Osteocyte (in vitro differentiated cells): ENCODE data around the gene PEX10. TPM values are rescaled to one million over a fixed set of nuclear protein-coding genes. Genes with fewer than 3 reads are reported as not detected.

Experiments used
- DNase-seq: peaks from one replicate; pipeline ENCODE4 v3.0.0; 2021; ENCODE audit warnings: mixed read lengths; ENCODE audit not compliant: unreplicated experiment; ENCODE audit errors: extremely low spot score
- H3K27ac Mint-ChIP-seq: one replicate; pipeline ENCODE4 v1.8.0; 2021; ENCODE audit warnings: mild to moderate bottlenecking, mixed read lengths; ENCODE audit not compliant: unreplicated experiment
- H3K27me3 Mint-ChIP-seq: one replicate; pipeline ENCODE4 v1.8.0; 2021; ENCODE audit warnings: mixed read lengths; ENCODE audit not compliant: unreplicated experiment
- H3K36me3 Mint-ChIP-seq: one replicate; pipeline ENCODE4 v1.8.0; 2021; ENCODE audit warnings: mixed read lengths; ENCODE audit not compliant: unreplicated experiment
- H3K4me1 Mint-ChIP-seq: one replicate; pipeline ENCODE4 v1.8.0; 2021; ENCODE audit warnings: mixed read lengths; ENCODE audit not compliant: unreplicated experiment
- H3K4me3 Mint-ChIP-seq: one replicate; pipeline ENCODE4 v1.8.0; 2021; ENCODE audit warnings: mild to moderate bottlenecking, moderate library complexity, mixed read lengths; ENCODE audit not compliant: unreplicated experiment
- H3K9me3 Mint-ChIP-seq: one replicate; pipeline ENCODE4 v1.8.0; 2021; ENCODE audit warnings: mixed read lengths; ENCODE audit not compliant: unreplicated experiment
- CTCF ChIP-seq: fragments of 200-600 bp; sonication (generic); IDR thresholded peaks from 2 replicates; pipeline ENCODE4 v1.5.0; 2021; ENCODE audit warnings: antibody characterized with exemption, mild to moderate bottlenecking, moderate library complexity
- total RNA-seq: library from RNA; stranded (reverse); gene quantifications from 2 replicates; pipeline ENCODE4 v1.2.1, GENCODE V29; 2021

Gene PEX10
- total RNA-seq, 1 donor from 2014 or later = 25.6 TPM

DNA sequence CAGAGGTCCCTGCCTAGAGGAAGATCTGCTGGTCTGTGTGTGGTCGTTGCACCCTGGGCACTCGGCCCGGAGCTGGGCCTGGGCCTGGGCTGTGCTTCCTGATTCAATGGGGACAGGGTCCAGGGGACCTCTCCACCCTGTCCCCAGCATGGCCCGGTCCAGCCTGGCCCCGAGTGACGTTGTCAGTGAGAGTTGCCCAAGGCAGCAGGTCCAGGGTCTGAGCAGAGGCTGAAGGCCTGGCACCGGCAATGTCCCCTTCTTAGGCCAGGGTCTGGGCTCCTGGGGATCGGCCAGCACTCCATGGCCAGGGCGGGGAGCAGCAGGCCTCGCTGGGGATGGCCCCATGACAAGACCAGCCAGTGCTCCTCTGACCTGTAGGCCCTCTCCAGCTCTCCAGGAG, 15.6 kb upstream of the PEX10 start:
- DNase-seq = no peak
- no peak for TF ChIP-seq CTCF
- H3K27me3 Mint-ChIP-seq = no peaks in the 10 kb centered on the region
- no peak overlapping the region for H3K4me3 Mint-ChIP-seq
- no peaks in the 10 kb centered on the region for H3K4me1 Mint-ChIP-seq
- H3K36me3 Mint-ChIP-seq = no peaks in the 10 kb centered on the region
- H3K9me3 Mint-ChIP-seq = peaks cover under 1% of the 10 kb centered on the region
- no peak overlapping the region for H3K27ac Mint-ChIP-seq

DNA sequence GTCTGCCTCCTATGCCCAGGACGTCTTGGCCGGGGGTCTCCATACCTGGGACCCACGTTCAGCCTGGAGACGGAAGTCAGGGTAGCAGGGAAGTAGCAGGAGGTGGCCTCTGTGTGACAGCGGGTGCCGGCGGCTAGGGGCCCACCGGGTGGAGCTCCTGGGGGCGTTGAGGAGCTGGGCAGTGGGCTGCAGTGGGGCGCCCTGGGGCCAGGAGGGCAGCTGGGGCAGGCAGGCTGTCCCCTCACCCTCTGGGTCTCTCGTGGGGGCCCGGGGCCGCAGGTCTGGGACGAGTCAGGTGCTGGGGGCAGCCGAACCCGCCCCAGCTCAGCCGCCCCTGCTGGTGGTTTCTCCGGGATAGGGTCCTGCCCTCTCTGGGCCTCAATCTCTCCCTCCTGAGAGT, 14.7 kb upstream of the PEX10 start:
- Mint-ChIP-seq H3K36me3 (peaks cover 2% of the 10 kb centered on the region), H3K27me3 (peaks cover 3% of the 10 kb centered on the region), H3K4me3 (no peak overlapping the region), H3K9me3 (peaks cover 3% of the 10 kb centered on the region), H3K27ac (no peak overlapping the region), H3K4me1 (no peaks in the 10 kb centered on the region)
- no peak for TF ChIP-seq CTCF
- no peak for DNase-seq

DNA sequence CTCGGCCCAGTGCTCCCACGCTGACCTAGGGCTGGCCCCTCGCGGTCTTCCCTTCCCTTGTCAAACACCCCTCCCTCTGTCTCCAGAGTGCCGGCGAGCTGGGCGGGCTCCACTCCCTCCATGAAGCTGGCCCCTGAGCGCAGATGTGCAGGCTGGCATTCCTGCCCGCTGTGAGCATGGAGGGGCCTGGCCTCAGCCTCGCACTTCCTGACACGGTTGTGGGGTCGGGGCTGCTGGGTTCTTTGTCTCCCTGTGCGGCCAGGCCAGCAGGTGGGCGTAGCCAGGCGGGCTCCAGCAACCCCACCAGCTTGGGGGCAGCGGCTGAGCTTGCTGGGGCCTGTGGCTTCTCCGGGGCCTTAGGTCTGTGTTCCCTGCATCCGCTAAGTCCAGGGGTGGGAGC, 14.2 kb upstream of the PEX10 start:
- peaks cover 3% of the 10 kb centered on the region for H3K9me3 Mint-ChIP-seq
- no peak for DNase-seq
- H3K27ac Mint-ChIP-seq = no peak overlapping the region
- H3K27me3 Mint-ChIP-seq = peaks cover 3% of the 10 kb centered on the region
- H3K4me1 Mint-ChIP-seq = no peaks in the 10 kb centered on the region
- no peak for TF ChIP-seq CTCF
- H3K36me3 Mint-ChIP-seq = peaks cover 2% of the 10 kb centered on the region
- no peak overlapping the region for H3K4me3 Mint-ChIP-seq

GRCh38 chr1:2425892-2426291, 13.5 kb upstream of the PEX10 start:
- H3K36me3 Mint-ChIP-seq = peaks cover 2% of the 10 kb centered on the region
- H3K9me3 Mint-ChIP-seq = peaks cover 3% of the 10 kb centered on the region
- no peaks in the 10 kb centered on the region for H3K4me1 Mint-ChIP-seq
- DNase-seq = no peak
- no peak overlapping the region for H3K27ac Mint-ChIP-seq
- H3K27me3 Mint-ChIP-seq = peaks cover 3% of the 10 kb centered on the region
- no peak overlapping the region for H3K4me3 Mint-ChIP-seq
- no peak for TF ChIP-seq CTCF

- TF ChIP-seq CTCF = no peak
- DNase-seq = no peak
- Mint-ChIP-seq H3K4me3 (no peak overlapping the region), H3K27me3 (peaks cover 7% of the 10 kb centered on the region), H3K9me3 (peaks cover 3% of the 10 kb centered on the region), H3K4me1 (no peaks in the 10 kb centered on the region), H3K36me3 (peaks cover 2% of the 10 kb centered on the region), H3K27ac (no peak overlapping the region)
These were observed 10.2 kb upstream of the PEX10 start for GRCh38 chr1:2422523-2422922.
